Esophagus squamous epithelium (tissue), 4 donors: ENCODE measurements around the gene TRMT6.

Source experiments
- CTCF ChIP-seq, 6 experiments: fragments of 450-650 bp in 4 of 6; fragments of 200-600 bp in 2 of 6; sonication (generic) in 2 of 6; IDR thresholded peaks; one replicate each; pipeline ENCODE4 v1.5.1; 2016 to 2019; ENCODE audit warnings: antibody characterized with exemption in 6 of 6, mild to moderate bottlenecking in 4 of 6, moderate library complexity in 4 of 6
- POLR2A ChIP-seq, 4 donors: fragments of 450-650 bp; IDR thresholded peaks; one replicate each; pipeline ENCODE4 v1.6.1; 2017; ENCODE audit warnings: antibody characterized with exemption in 4 of 4, mild to moderate bottlenecking in 4 of 4, moderate library complexity in 3 of 4

- no peak for TF ChIP-seq POLR2A (IDR thresholded peaks at IDR 0.05)
- no peak for TF ChIP-seq CTCF (IDR thresholded peaks at IDR 0.05)
Observed at GRCh38 chr20:5927749-5928462, 22.4 kb downstream of the TRMT6 start.
